ENCODE results near the gene NHLH2.

The NHLH2 gene

DNA sequence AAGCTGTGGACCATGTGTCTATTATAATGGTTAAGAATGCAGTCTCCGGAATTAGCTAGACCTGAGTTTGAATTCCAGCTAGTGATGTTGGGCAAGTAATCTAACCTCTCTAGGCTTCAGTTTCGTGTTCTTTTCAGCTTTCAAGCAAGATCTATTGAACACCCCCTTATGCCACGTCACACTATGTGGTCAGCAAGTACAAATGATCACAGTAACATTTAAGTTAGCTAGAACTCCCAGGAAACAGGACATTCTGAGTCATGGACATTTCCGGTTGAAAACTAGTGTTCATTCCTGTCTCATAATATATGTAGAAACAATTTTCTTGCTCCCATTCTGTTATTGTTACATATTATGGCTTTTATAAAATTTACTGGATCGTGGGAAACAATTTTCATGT, 34.0 kb upstream of the NHLH2 start:
- TF ChIP-seq, protein P1, sequence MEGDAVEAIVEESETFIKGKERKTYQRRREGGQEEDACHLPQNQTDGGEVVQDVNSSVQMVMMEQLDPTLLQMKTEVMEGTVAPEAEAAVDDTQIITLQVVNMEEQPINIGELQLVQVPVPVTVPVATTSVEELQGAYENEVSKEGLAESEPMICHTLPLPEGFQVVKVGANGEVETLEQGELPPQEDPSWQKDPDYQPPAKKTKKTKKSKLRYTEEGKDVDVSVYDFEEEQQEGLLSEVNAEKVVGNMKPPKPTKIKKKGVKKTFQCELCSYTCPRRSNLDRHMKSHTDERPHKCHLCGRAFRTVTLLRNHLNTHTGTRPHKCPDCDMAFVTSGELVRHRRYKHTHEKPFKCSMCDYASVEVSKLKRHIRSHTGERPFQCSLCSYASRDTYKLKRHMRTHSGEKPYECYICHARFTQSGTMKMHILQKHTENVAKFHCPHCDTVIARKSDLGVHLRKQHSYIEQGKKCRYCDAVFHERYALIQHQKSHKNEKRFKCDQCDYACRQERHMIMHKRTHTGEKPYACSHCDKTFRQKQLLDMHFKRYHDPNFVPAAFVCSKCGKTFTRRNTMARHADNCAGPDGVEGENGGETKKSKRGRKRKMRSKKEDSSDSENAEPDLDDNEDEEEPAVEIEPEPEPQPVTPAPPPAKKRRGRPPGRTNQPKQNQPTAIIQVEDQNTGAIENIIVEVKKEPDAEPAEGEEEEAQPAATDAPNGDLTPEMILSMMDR (IDR thresholded peaks at IDR 0.05) = no peak

DNA sequence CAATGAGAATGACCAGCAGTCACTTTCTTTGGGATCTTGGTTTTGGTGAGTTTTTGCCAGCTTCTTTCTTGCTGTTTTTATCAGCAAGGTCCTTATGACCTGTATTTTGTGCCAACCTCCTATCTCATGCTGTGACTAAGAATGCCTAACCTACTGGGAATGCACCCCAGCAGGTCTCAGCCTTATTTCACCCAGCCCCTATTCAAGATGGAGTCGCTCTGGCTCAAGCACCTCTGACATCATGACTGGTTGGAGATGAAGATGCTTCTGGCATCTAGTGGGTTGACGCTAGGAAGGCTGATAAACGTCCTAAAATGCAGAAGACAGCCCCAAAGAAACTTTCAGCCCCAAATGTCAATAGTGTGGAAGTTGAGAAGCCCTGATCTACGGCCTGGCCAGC, 33.6 kb upstream of the NHLH2 start:
- TF ChIP-seq, protein P1 (IDR thresholded peaks at IDR 0.05) = no peak

DNA sequence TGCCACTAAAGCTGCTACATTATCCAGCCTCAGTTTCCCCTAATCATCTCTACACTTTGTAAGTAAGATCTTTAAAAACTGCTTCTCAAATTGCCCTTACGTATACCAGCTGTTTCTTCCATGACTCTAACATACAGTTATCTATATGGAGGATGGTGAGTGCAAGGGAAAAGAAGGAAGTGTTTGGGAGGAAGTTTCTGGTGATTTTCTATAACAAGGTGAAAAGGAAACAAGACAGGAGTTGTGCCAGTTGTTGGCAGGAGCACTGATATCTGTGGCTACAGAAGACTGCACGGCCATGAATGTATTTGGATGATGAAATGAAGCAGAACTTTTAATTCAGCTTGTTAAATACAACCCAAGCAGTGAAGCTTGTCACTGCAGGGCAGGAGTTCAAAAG, 32.3 kb upstream of the NHLH2 start:
- TF ChIP-seq, protein P1 (IDR thresholded peaks at IDR 0.05) = no peak

DNA sequence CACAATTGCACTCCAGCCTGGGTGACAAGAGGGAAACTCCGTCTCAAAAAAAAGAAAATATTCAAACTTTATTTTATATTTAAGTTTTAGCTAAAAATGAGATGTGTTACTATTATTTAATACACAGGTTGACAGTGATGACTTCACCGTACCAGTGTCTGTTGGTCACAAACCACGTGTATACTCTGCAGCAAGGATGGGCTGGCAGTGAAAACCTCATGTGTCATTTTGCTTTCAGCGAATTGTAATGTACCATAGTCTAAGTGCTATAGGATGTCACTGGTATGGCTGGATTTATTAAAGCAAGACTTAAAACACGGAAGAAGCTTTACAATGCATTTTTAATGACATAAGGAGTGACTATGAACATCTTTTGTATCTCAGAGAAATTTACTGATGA, 28.1 kb upstream of the NHLH2 start:
- TF ChIP-seq, protein P1 (IDR thresholded peaks at IDR 0.05) = no peak

DNA sequence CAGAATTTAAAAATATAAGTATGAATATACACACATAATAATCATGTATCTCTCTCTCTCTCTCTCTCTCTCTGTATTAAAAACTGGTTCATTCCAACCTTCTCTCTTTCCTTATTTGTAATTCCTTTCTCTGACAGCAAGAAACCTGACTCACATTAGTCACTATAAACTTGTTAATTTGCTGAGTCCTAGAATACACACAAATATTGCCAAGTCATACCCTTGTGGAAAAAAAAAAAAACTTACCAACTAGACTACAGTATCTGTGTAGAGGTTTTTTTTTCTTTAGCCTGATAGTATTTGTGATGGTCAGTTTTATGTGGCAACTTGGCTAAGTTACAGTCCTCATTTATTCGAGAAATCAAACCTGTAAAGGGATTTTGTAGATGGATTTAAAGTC, 26.3 kb upstream of the NHLH2 start:
- TF ChIP-seq, protein P1 (IDR thresholded peaks at IDR 0.05) = no peak

DNA sequence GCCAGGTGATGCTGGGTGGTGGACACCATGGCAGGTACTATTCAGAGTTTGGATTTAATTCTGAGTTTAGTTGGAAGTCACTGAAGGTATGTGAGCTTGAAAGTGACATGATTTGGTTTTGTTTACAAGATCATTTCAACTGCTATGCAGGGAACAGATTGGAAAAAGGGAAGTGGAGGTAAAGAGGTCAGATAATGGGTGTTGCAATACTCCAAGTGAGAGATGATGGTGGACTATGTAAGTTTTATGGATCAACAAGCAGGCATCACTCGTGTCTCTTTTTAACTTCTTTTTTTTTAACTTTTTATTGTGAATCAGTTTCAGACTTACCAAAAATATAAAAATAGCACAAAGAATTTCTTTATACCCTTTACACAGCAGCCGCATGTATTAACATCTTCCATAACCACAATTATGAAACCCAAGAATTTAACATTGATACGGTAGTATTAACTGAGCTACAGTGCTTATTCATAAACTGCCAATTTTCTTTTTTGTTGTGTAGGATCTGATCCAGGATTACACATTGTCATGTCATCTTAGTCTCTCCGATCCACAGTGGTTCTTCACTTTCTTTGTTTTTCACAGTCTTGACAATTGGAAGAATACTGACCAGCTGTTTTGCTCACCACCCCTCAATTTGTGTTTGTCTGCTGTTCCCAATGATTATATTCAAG, 24.9 kb upstream of the NHLH2 start:
- TF ChIP-seq, protein P1 (IDR thresholded peaks at IDR 0.05) = no peak

DNA sequence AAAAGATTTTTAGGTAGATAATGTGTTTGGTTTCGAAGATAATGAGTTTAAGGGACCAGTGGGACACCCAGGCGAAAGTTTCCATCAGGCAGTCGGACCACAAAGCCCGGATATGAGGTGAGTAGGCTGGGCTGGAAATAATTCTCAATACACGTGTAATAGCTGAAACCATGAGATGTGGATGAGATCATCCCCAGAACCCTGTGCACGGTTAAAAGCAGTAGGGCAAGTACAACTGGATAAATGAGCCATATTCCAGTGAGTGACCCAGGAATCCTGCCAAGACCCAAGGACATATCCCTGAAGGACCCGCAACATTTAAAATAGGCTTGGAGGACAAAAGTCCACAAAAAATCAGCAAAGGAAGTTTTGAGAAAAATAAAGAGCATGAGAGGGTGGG, 21.5 kb upstream of the NHLH2 start:
- TF ChIP-seq, protein P1 (IDR thresholded peaks at IDR 0.05) = no peak

DNA sequence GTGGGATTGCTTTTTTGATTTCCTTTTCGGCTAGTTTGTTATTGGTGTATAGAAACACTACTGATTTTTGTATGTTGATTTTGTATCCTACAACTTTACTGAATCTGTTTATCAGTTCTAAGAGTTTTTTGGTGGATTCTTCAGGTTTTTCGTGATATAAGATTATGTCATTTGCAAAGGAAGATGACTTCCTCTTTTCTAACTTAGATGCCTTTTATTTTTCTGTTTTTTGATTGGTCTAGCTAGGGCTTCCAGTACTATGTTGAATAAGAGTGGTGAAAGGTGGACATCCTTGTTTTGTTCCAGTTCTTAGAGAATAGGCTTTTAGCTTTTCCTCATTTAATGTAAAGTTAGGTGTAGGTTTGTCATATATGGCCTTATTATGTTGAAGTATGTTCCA, 13.1 kb upstream of the NHLH2 start:
- TF ChIP-seq, protein P1 (IDR thresholded peaks at IDR 0.05) = no peak
